ENCODE data around the gene NT5C2. TPM values are rescaled to one million over a fixed set of nuclear protein-coding genes. Genes with fewer than 3 reads are reported as not detected.
"Not testable (repeated sequence)": the region's sequence is repeated elsewhere in the genome, so short reads cannot be mapped to it uniquely, and the experiment has no call there.

Gene NT5C2
- total RNA-seq, 1 donor from 2014 or later: 113 TPM

GRCh38 chr10:103067484-103067883 lies 125.6 kb downstream of the NT5C2 start:
- Histone ChIP-seq H3K9me3 (ENCODE audit: insufficient read depth, low read depth, low read length) (no peaks in the 10 kb centered on the region), H3K9ac (ENCODE audit: low read length) (no peak overlapping the region), H2AFZ (ENCODE audit: low read depth, low read length) (no peak overlapping the region), H3K36me3 (ENCODE audit: insufficient read depth, low read length) (no peaks in the 10 kb centered on the region), H3K79me2 (ENCODE audit: insufficient read depth, low read length) (no peaks in the 10 kb centered on the region), H3K4me1 (ENCODE audit: insufficient read depth, low read length) (no peaks in the 10 kb centered on the region), H3K4me2 (ENCODE audit: low read length) (no peak overlapping the region), H3K27ac (ENCODE audit: low read depth, low read length) (no peak overlapping the region), H3K27me3 (ENCODE audit: insufficient read depth, low read length) (no peaks in the 10 kb centered on the region), H4K20me1 (ENCODE audit: insufficient read depth, low read length) (no peaks in the 10 kb centered on the region), H3K4me3 (ENCODE audit: insufficient read depth, low read depth, low read length) (no peak overlapping the region)
- no peaks in the 10 kb centered on the region for H3K27me3 Mint-ChIP-seq (ENCODE audit: low read depth, unreplicated experiment)
- FAIRE-seq (no peak), DNase-seq (ENCODE audit: low read depth) (no peak)
- H3K4me1 Mint-ChIP-seq (ENCODE audit: low read depth, unreplicated experiment): peaks cover 9% of the 10 kb centered on the region
- TF ChIP-seq EZH2 (IDR thresholded peaks at IDR 0.05; ENCODE audit: insufficient read depth, low read length): no peak
- TF ChIP-seq, protein P1, sequence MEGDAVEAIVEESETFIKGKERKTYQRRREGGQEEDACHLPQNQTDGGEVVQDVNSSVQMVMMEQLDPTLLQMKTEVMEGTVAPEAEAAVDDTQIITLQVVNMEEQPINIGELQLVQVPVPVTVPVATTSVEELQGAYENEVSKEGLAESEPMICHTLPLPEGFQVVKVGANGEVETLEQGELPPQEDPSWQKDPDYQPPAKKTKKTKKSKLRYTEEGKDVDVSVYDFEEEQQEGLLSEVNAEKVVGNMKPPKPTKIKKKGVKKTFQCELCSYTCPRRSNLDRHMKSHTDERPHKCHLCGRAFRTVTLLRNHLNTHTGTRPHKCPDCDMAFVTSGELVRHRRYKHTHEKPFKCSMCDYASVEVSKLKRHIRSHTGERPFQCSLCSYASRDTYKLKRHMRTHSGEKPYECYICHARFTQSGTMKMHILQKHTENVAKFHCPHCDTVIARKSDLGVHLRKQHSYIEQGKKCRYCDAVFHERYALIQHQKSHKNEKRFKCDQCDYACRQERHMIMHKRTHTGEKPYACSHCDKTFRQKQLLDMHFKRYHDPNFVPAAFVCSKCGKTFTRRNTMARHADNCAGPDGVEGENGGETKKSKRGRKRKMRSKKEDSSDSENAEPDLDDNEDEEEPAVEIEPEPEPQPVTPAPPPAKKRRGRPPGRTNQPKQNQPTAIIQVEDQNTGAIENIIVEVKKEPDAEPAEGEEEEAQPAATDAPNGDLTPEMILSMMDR (IDR thresholded peaks at IDR 0.05; ENCODE audit: insufficient read depth, low read depth, low read length): no peak
- no peak overlapping the region for H3K4me3 Mint-ChIP-seq (ENCODE audit: unreplicated experiment)
- no peaks in the 10 kb centered on the region for H3K9me3 Mint-ChIP-seq (ENCODE audit: unreplicated experiment)
- H3K27ac Mint-ChIP-seq (ENCODE audit: unreplicated experiment): no peak overlapping the region
- peaks cover 4% of the 10 kb centered on the region for H3K36me3 Mint-ChIP-seq (ENCODE audit: low read depth, unreplicated experiment)

GRCh38 chr10:103067099-103067477 lies 126.0 kb downstream of the NT5C2 start:
- not testable (repeated sequence) for H3K4me1 ChIP-seq (ENCODE audit: insufficient read depth, low read length); H3K36me3 Mint-ChIP-seq (ENCODE audit: low read depth, unreplicated experiment); H3K4me3 Mint-ChIP-seq (ENCODE audit: unreplicated experiment); H3K4me1 Mint-ChIP-seq (ENCODE audit: low read depth, unreplicated experiment); H3K9me3 ChIP-seq (ENCODE audit: insufficient read depth, low read depth, low read length); H3K27me3 ChIP-seq (ENCODE audit: insufficient read depth, low read length); H3K9me3 Mint-ChIP-seq (ENCODE audit: unreplicated experiment); H3K27ac ChIP-seq (ENCODE audit: low read depth, low read length); H3K36me3 ChIP-seq (ENCODE audit: insufficient read depth, low read length); FAIRE-seq; DNase-seq (ENCODE audit: low read depth); H4K20me1 ChIP-seq (ENCODE audit: insufficient read depth, low read length); H3K79me2 ChIP-seq (ENCODE audit: insufficient read depth, low read length); H3K27ac Mint-ChIP-seq (ENCODE audit: unreplicated experiment); H3K4me3 ChIP-seq (ENCODE audit: insufficient read depth, low read depth, low read length); H2AFZ ChIP-seq (ENCODE audit: low read depth, low read length); H3K9ac ChIP-seq (ENCODE audit: low read length); H3K4me2 ChIP-seq (ENCODE audit: low read length); H3K27me3 Mint-ChIP-seq (ENCODE audit: low read depth, unreplicated experiment)

DNA sequence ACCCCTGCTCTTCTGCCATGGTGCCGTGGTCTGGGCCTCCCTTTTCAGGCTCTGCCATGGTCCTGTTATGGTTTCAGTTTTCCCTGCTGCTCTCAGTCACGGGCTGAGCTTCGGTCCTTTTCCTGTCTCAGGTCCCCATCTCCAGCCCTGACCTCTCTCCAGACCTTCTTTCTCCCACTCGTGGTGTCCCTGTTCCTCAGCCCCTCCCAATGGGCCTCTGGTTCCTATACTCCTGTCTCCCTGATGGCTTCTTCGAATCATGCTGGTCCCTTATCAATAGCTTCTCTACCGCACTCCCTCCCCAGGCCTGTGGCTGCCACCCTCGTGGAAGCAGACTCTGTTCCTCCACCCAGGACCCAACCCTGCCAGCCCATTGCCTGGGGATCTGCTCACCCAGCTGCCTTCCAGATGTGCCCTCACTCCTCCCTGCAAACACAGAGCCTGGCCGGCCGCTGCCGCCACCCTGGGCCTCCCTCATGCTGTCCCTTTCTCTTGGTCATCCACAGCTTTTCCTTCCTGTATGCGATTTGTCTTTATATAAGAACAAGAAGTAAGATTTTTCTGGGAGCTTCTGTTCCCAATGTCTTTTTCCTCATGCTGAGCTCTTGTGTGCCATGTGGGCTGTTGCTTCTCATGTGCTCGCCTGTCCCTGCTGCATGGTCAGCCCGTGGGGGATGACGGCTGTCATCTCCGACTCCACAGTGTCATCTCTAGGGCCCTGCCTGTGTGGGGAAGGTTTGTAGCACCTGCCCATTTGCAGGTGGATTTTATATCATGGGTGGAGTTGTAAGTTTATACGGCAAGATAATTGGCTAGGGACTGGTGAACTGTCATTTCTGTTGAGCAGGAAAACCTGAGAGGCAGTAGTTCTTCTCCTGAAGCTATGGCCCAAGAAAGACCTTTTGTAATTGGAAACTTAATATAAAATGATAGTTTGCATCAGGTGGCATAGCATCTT lies 126.7 kb downstream of the NT5C2 start:
- Mint-ChIP-seq H3K27me3 (ENCODE audit: low read depth, unreplicated experiment) (no peaks in the 10 kb centered on the region), H3K9me3 (ENCODE audit: unreplicated experiment) (no peaks in the 10 kb centered on the region), H3K27ac (ENCODE audit: unreplicated experiment) (no peak overlapping the region), H3K4me1 (ENCODE audit: low read depth, unreplicated experiment) (peaks cover 9% of the 10 kb centered on the region), H3K4me3 (ENCODE audit: unreplicated experiment) (no peak overlapping the region), H3K36me3 (ENCODE audit: low read depth, unreplicated experiment) (peaks cover 4% of the 10 kb centered on the region)
- Histone ChIP-seq H3K4me1 (ENCODE audit: insufficient read depth, low read length) (no peaks in the 10 kb centered on the region), H3K4me2 (ENCODE audit: low read length) (no peak overlapping the region), H3K27me3 (ENCODE audit: insufficient read depth, low read length) (no peaks in the 10 kb centered on the region), H3K79me2 (ENCODE audit: insufficient read depth, low read length) (no peaks in the 10 kb centered on the region), H4K20me1 (ENCODE audit: insufficient read depth, low read length) (no peaks in the 10 kb centered on the region), H3K36me3 (ENCODE audit: insufficient read depth, low read length) (no peaks in the 10 kb centered on the region), H3K9me3 (ENCODE audit: insufficient read depth, low read depth, low read length) (no peaks in the 10 kb centered on the region), H2AFZ (ENCODE audit: low read depth, low read length) (no peak overlapping the region), H3K9ac (ENCODE audit: low read length) (no peak overlapping the region), H3K27ac (ENCODE audit: low read depth, low read length) (no peak overlapping the region), H3K4me3 (ENCODE audit: insufficient read depth, low read depth, low read length) (no peak overlapping the region)
- no peak for DNase-seq (ENCODE audit: low read depth)
- FAIRE-seq: no peak
- TF ChIP-seq, protein P1 (IDR thresholded peaks at IDR 0.05; ENCODE audit: insufficient read depth, low read depth, low read length): no peak
- no peak for TF ChIP-seq EZH2 (IDR thresholded peaks at IDR 0.05; ENCODE audit: insufficient read depth, low read length)
